Natural killer cell treated with Interleukin-12 subunit alpha and Interleukin-12 subunit beta and Interleukin-15 and Interleukin-18, amount 100 ng/mL, for 72 hours (primary cell): ENCODE data around the gene DDX5. TPM values are rescaled to one million over a fixed set of nuclear protein-coding genes. Genes with fewer than 3 reads are reported as not detected.

ENCODE experiments used
- ATAC-seq, 2 donors: fragments of 150-1000 bp; cut with Tn5 transposase in 1 of 2; sonication (Bioruptor Pico), chemical (Tn5 transposase) in 1 of 2; 2 replicates each; pipeline ENCODE4 v1.10.0; 2021
- DNase-seq: peaks from one replicate; pipeline ENCODE4 v3.0.0; 2022; ENCODE audit warnings: low spot score
- H3K27ac Mint-ChIP-seq, 2 donors: 1 replicate in 1 of 2; 2 replicates in 1 of 2; pipeline ENCODE4 v1.8.0; 2022; ENCODE audit warnings: mixed read lengths in 2 of 2, mild to moderate bottlenecking in 1 of 2, moderate library complexity in 1 of 2
- H3K27me3 Mint-ChIP-seq, 2 donors: 1 replicate in 1 of 2; 2 replicates in 1 of 2; pipeline ENCODE4 v1.8.0; 2022; ENCODE audit warnings: mixed read lengths in 2 of 2
- H3K36me3 Mint-ChIP-seq: one replicate; pipeline ENCODE4 v1.8.0; 2022; ENCODE audit warnings: mixed read lengths
- H3K4me1 Mint-ChIP-seq, 2 donors: 1 replicate in 1 of 2; 2 replicates in 1 of 2; pipeline ENCODE4 v1.8.0; 2022; ENCODE audit warnings: low read depth in 2 of 2, mixed read lengths in 2 of 2, mild to moderate bottlenecking in 1 of 2
- H3K4me3 Mint-ChIP-seq: one replicate; pipeline ENCODE4 v1.8.0; 2022; ENCODE audit warnings: mixed read lengths
- H3K9me3 Mint-ChIP-seq: 2 replicates; pipeline ENCODE4 v1.8.0; 2022; ENCODE audit warnings: mixed read lengths
- total RNA-seq, 2 donors: library from RNA; stranded (reverse); gene quantifications; one replicate each; pipeline ENCODE4 v1.2.3, GENCODE V29; 2022

The DDX5 gene
- total RNA-seq, 2 donors from 2014 or later = 987 to 1,102 TPM

GRCh38 chr17:64504769-64505339, 1.2 kb downstream of the DDX5 start:
- Mint-ChIP-seq H3K27ac (peak overlapping the region; percentile 99), H3K27me3 (no peaks in the 10 kb centered on the region), H3K4me1 (peaks cover 71 to 78% of the 10 kb centered on the region in 2 donors), H3K9me3 (no peaks in the 10 kb centered on the region), H3K36me3 (peaks cover 62% of the 10 kb centered on the region), H3K4me3 (peak overlapping the region; percentile 98)
- DNase-seq (no peak), ATAC-seq (no peak)

- peaks cover 77 to 80% of the 10 kb centered on the region in 2 donors for H3K4me1 Mint-ChIP-seq
- H3K36me3 Mint-ChIP-seq = peaks cover 69% of the 10 kb centered on the region
- ATAC-seq = no peak
- H3K9me3 Mint-ChIP-seq = no peaks in the 10 kb centered on the region
- peak overlapping the region; percentile 99 for H3K27ac Mint-ChIP-seq
- peak overlapping the region; percentile 98 for H3K4me3 Mint-ChIP-seq
- H3K27me3 Mint-ChIP-seq = no peaks in the 10 kb centered on the region
- DNase-seq = no peak
Observed at GRCh38 chr17:64503821-64504768, 2.0 kb downstream of the DDX5 start.

- H3K4me3 Mint-ChIP-seq = peak overlapping the region; percentile 98
- DNase-seq (no peak), ATAC-seq (no peak)
- peaks cover 74% of the 10 kb centered on the region for H3K36me3 Mint-ChIP-seq
- no peaks in the 10 kb centered on the region for H3K9me3 Mint-ChIP-seq
- no peaks in the 10 kb centered on the region for H3K27me3 Mint-ChIP-seq
- H3K4me1 Mint-ChIP-seq = peaks cover 77 to 81% of the 10 kb centered on the region in 2 donors
- peak overlapping the region; percentile 99 for H3K27ac Mint-ChIP-seq
Observed at GRCh38 chr17:64503341-64503740, 2.7 kb downstream of the DDX5 start.

- peaks cover 75% of the 10 kb centered on the region for H3K36me3 Mint-ChIP-seq
- H3K4me3 Mint-ChIP-seq = peak overlapping the region; percentile 98
- ATAC-seq (no peak), DNase-seq (no peak)
- H3K9me3 Mint-ChIP-seq = no peaks in the 10 kb centered on the region
- H3K27me3 Mint-ChIP-seq = no peaks in the 10 kb centered on the region
- peak overlapping the region; percentile 99 for H3K27ac Mint-ChIP-seq
- H3K4me1 Mint-ChIP-seq = peaks cover 76 to 83% of the 10 kb centered on the region in 2 donors
Observed at GRCh38 chr17:64502809-64503208, 3.3 kb downstream of the DDX5 start.

GRCh38 chr17:64502021-64502420, 4.1 kb downstream of the DDX5 start:
- no peak for DNase-seq
- Mint-ChIP-seq H3K4me1 (peaks cover 76 to 86% of the 10 kb centered on the region in 2 donors), H3K36me3 (peaks cover 75% of the 10 kb centered on the region), H3K9me3 (no peaks in the 10 kb centered on the region), H3K4me3 (peak overlapping the region; percentile 98), H3K27ac (peak overlapping the region; percentile 99), H3K27me3 (no peaks in the 10 kb centered on the region)
- ATAC-seq = no peak

GRCh38 chr17:64500862-64501765, 5.0 kb downstream of the DDX5 start:
- H3K27ac Mint-ChIP-seq = peak overlapping the region; percentile 99
- H3K27me3 Mint-ChIP-seq = no peaks in the 10 kb centered on the region
- H3K4me3 Mint-ChIP-seq = peak overlapping the region; percentile 36
- DNase-seq (no peak), ATAC-seq (no peak)
- no peaks in the 10 kb centered on the region for H3K9me3 Mint-ChIP-seq
- peaks cover 80% of the 10 kb centered on the region for H3K36me3 Mint-ChIP-seq
- peaks cover 85 to 96% of the 10 kb centered on the region in 2 donors for H3K4me1 Mint-ChIP-seq

- ATAC-seq = no peak
- peaks cover 75% of the 10 kb centered on the region for H3K36me3 Mint-ChIP-seq
- no peaks in the 10 kb centered on the region for H3K9me3 Mint-ChIP-seq
- no peak overlapping the region for H3K4me3 Mint-ChIP-seq
- H3K4me1 Mint-ChIP-seq = peaks cover 82 to 94% of the 10 kb centered on the region in 2 donors
- no peak for DNase-seq
- peak overlapping the region; percentile 99 for H3K27ac Mint-ChIP-seq
- no peaks in the 10 kb centered on the region for H3K27me3 Mint-ChIP-seq
Observed at GRCh38 chr17:64500487-64500859, 5.6 kb downstream of the DDX5 start.

- peaks cover 78 to 90% of the 10 kb centered on the region in 2 donors for H3K4me1 Mint-ChIP-seq
- H3K9me3 Mint-ChIP-seq = no peaks in the 10 kb centered on the region
- H3K36me3 Mint-ChIP-seq = peaks cover 70% of the 10 kb centered on the region
- no peak for DNase-seq
- H3K27me3 Mint-ChIP-seq = no peaks in the 10 kb centered on the region
- H3K4me3 Mint-ChIP-seq = no peak overlapping the region
- no peak for ATAC-seq
- peak overlapping the region; percentile 99 for H3K27ac Mint-ChIP-seq
Observed at GRCh38 chr17:64499805-64500486, 6.1 kb downstream of the DDX5 start.

- no peak for DNase-seq
- Mint-ChIP-seq H3K4me3 (peak overlapping the region; percentile 98), H3K9me3 (no peaks in the 10 kb centered on the region), H3K27me3 (no peaks in the 10 kb centered on the region), H3K36me3 (peaks cover 56% of the 10 kb centered on the region), H3K4me1 (peaks cover 76 to 89% of the 10 kb centered on the region in 2 donors), H3K27ac (peak overlapping the region; percentile 99)
- ATAC-seq = no peak
Observed at GRCh38 chr17:64498308-64499203, 7.5 kb downstream of the DDX5 start.

GRCh38 chr17:64497565-64498035, 8.5 kb downstream of the DDX5 start:
- DNase-seq = no peak
- peak overlapping the region; percentile 99 for H3K27ac Mint-ChIP-seq

GRCh38 chr17:64496786-64497564, 9.1 kb downstream of the DDX5 start, which contains the start of gene POLG2:
Gene POLG2, minus strand, starts transcription at chr17:64497054. Its CDS starts 86 bp downstream, at chr17:64496968.
- peaks cover 40% of the 10 kb centered on the region for H3K36me3 Mint-ChIP-seq

More at GRCh38 chr17:64497565-64498035, 8.5 kb downstream of the DDX5 start:
- H3K4me1 Mint-ChIP-seq = peaks cover 71 to 79% of the 10 kb centered on the region in 2 donors
- no peaks in the 10 kb centered on the region for H3K9me3 Mint-ChIP-seq
- peak overlapping the region; percentile 98 for H3K4me3 Mint-ChIP-seq
- no peaks in the 10 kb centered on the region for H3K27me3 Mint-ChIP-seq
- ATAC-seq = no peak
- peaks cover 47% of the 10 kb centered on the region for H3K36me3 Mint-ChIP-seq

More at GRCh38 chr17:64496786-64497564, 9.1 kb downstream of the DDX5 start, which contains the start of gene POLG2:
- no peaks in the 10 kb centered on the region for H3K27me3 Mint-ChIP-seq
- DNase-seq (peak; percentile 95), ATAC-seq (peak; percentile 94 to 96)
- peaks cover 65 to 76% of the 10 kb centered on the region in 2 donors for H3K4me1 Mint-ChIP-seq
- H3K4me3 Mint-ChIP-seq = peak within 1 kb of the TSS; percentile 98
- peak within 1 kb of the TSS; percentile 99 for H3K27ac Mint-ChIP-seq
- no peaks in the 10 kb centered on the region for H3K9me3 Mint-ChIP-seq
